Caco-2 (cell line): ENCODE data around the gene BBOX1. TPM values are rescaled to one million over a fixed set of nuclear protein-coding genes. Genes with fewer than 3 reads are reported as not detected.
"Not testable (repeated sequence)": the region's sequence is repeated elsewhere in the genome, so short reads cannot be mapped to it uniquely, and the experiment has no call there.

Source experiments
- BruUV-seq: library from RNA; stranded (reverse); fragments of 400-500 nt; replicated peaks from 2 replicates; lab custom pipeline; 2021; lab: Mats Ljungman, UMichigan
- CTCF ChIA-PET: fragments of 300-600 bp; sonication (Branson Sonifier 250); formaldehyde crosslinking; loops from one replicate; lab custom pipeline; 2022; ENCODE audit warnings: antibody characterized with exemption; lab: Charles Lee
- POLR2A ChIA-PET: fragments of 300-600 bp; sonication (Branson Sonifier 250); formaldehyde crosslinking; loops from one replicate; lab custom pipeline; 2022; ENCODE audit warnings: antibody characterized with exemption; lab: Charles Lee
- DNase-seq, 2 experiments: peaks; one replicate each; pipeline versions ENCODE4 v3.0.0 to v3.0.0-alpha.2; 2020 to 2022
- H3K27me3 ChIP-seq: replicated peaks from 2 replicates; pipeline ENCODE4 v1.6.0; 2011; ENCODE audit warnings: low read length; ENCODE audit not compliant: control insufficient read depth, insufficient read depth
- H3K36me3 ChIP-seq: 2 replicates; pipeline ENCODE4 v1.5.1; 2011; ENCODE audit warnings: low read length; ENCODE audit not compliant: control insufficient read depth, insufficient read depth
- H3K4me1 ChIP-seq: fragments of 250-450 bp; sonication (Bioruptor Pico); 2 replicates; pipeline ENCODE4 v1.5.1; 2020; ENCODE audit warnings: mild to moderate bottlenecking
- H3K4me3 ChIP-seq: 2 replicates; pipeline ENCODE4 v1.5.1; 2011; ENCODE audit warnings: low read depth, mild to moderate bottlenecking, control low read depth, low read length
- H3K9me3 ChIP-seq: fragments of 250-450 bp; sonication (Bioruptor Pico); 2 replicates; pipeline ENCODE4 v1.5.1; 2020; ENCODE audit warnings: mild to moderate bottlenecking, moderate library complexity
- H3K27ac Mint-ChIP-seq: one replicate; pipeline ENCODE4 v1.8.0; 2022; ENCODE audit warnings: mixed read lengths; ENCODE audit not compliant: unreplicated experiment
- H3K27me3 Mint-ChIP-seq: one replicate; pipeline ENCODE4 v1.8.0; 2022; ENCODE audit warnings: mixed read lengths; ENCODE audit not compliant: insufficient read depth, unreplicated experiment
- H3K36me3 Mint-ChIP-seq: one replicate; pipeline ENCODE4 v1.8.0; 2022; ENCODE audit warnings: mild to moderate bottlenecking, mixed read lengths; ENCODE audit not compliant: insufficient read depth, unreplicated experiment
- H3K4me1 Mint-ChIP-seq: one replicate; pipeline ENCODE4 v1.8.0; 2022; ENCODE audit warnings: low read depth, mixed read lengths; ENCODE audit not compliant: unreplicated experiment
- H3K4me3 Mint-ChIP-seq: one replicate; pipeline ENCODE4 v1.8.0; 2022; ENCODE audit warnings: mild to moderate bottlenecking, moderate library complexity, mixed read lengths; ENCODE audit not compliant: unreplicated experiment
- H3K9me3 Mint-ChIP-seq: one replicate; pipeline ENCODE4 v1.8.0; 2022; ENCODE audit warnings: mixed read lengths; ENCODE audit not compliant: unreplicated experiment
- intact Hi-C: fragments of 100-400 bp; cut with micrococcal nuclease; formaldehyde crosslinking; loops from one replicate; pipeline ENCODE4 v1.10.0; 2022; ENCODE audit not compliant: unreplicated experiment
- total RNA-seq: library from RNA; stranded (reverse); gene quantifications from 2 replicates; pipeline ENCODE4 v1.2.3, GENCODE V29; 2022
- TF ChIP-seq, protein P1 (sequence below), 2 experiments: fragments of 200-600 bp in 1 of 2; IDR thresholded peaks; 1 replicate in 1 of 2; 2 replicates in 1 of 2; pipeline versions ENCODE4 v1.5.1 to v1.8.0; 2011 to 2022; ENCODE audit warnings: antibody characterized with exemption in 1 of 2, control low read depth in 1 of 2, inconsistent platforms in 1 of 2, low read depth in 1 of 2, low read length in 1 of 2, mild to moderate bottlenecking in 1 of 2, moderate library complexity in 1 of 2; ENCODE audit not compliant: insufficient read depth in 1 of 2, severe bottlenecking in 1 of 2, unreplicated experiment in 1 of 2

BBOX1 gene
- total RNA-seq, 1 experiment from 2014 or later = not detected

DNA sequence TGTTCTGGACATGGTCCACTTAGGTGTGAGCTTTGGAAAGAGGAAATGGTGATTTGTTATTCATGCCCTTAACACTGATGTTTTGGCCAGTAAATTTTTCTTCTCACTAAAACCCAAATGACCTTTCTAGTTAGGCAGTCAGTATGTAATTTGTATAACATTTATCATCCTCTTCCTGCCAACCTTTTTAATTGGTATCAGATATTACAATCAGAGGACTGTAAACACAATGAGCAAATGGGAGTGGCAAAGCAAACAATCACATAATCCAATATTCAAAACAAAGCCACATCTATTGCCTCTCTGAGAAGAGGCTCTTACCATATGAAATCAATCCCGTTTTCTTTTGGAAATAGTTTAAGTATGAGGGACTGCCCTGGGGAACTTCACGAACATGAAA lies 49.1 kb downstream of the BBOX1 start:
- TF ChIP-seq, protein P1, sequence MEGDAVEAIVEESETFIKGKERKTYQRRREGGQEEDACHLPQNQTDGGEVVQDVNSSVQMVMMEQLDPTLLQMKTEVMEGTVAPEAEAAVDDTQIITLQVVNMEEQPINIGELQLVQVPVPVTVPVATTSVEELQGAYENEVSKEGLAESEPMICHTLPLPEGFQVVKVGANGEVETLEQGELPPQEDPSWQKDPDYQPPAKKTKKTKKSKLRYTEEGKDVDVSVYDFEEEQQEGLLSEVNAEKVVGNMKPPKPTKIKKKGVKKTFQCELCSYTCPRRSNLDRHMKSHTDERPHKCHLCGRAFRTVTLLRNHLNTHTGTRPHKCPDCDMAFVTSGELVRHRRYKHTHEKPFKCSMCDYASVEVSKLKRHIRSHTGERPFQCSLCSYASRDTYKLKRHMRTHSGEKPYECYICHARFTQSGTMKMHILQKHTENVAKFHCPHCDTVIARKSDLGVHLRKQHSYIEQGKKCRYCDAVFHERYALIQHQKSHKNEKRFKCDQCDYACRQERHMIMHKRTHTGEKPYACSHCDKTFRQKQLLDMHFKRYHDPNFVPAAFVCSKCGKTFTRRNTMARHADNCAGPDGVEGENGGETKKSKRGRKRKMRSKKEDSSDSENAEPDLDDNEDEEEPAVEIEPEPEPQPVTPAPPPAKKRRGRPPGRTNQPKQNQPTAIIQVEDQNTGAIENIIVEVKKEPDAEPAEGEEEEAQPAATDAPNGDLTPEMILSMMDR (IDR thresholded peaks at IDR 0.05; ENCODE audit: insufficient read depth in 1 of 2, low read depth in 1 of 2, low read length in 1 of 2, severe bottlenecking in 1 of 2, unreplicated experiment in 1 of 2) = no peak
- no peaks in the 10 kb centered on the region for H3K4me1 Mint-ChIP-seq
- Histone ChIP-seq H3K36me3 (no peaks in the 10 kb centered on the region), H3K4me3 (no peak overlapping the region), H3K27me3 (no peaks in the 10 kb centered on the region), H3K9me3 (peaks cover 3% of the 10 kb centered on the region), H3K4me1 (no peaks in the 10 kb centered on the region; the same call in 1 of the 2 replicates)
- no peaks in the 10 kb centered on the region for H3K27me3 Mint-ChIP-seq
- DNase-seq = no peak
- POLR2A ChIA-PET = no interaction called here
- peaks cover 25% of the 10 kb centered on the region for H3K9me3 Mint-ChIP-seq
- CTCF ChIA-PET = no interaction called here
- no peak overlapping the region for H3K27ac Mint-ChIP-seq
- intact Hi-C loops = no loop called here
- no peak overlapping the region for H3K4me3 Mint-ChIP-seq
- no peaks in the 10 kb centered on the region for H3K36me3 Mint-ChIP-seq
- no TSS peak for BruUV-seq

DNA sequence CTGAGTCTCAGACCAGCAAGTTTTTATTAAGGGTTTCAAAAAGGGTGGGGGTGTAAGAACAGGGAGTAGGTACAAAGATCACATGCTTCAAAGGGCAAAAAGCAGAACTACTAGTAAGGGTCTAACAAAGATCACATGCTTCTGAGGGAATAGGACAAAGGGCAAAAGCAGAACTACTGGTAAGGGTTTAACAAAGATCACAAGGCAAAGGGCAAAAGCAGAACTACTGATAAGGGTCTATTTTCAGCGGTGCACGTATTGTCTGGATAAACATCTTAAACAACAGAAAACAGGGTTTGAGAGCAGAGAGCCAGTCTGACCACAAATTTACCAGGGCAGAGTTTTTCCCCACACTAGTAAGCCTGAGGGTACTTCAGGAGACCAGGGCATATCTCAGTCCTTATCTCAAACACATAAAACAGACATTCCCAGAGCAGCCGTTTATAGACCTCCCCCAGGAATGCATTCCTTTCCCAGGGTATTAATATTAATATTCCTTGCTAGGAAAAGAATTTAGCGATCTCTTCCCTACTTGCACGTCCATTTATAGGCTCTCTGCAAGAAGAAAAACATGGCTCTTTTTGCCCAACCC lies 49.8 kb downstream of the BBOX1 start:
- H3K9me3 ChIP-seq, H3K27me3 Mint-ChIP-seq, intact Hi-C loops, H3K27ac Mint-ChIP-seq, H3K36me3 ChIP-seq, H3K27me3 ChIP-seq, POLR2A ChIA-PET, H3K4me3 ChIP-seq, H3K4me3 Mint-ChIP-seq, CTCF ChIA-PET, BruUV-seq, H3K4me1 ChIP-seq, H3K36me3 Mint-ChIP-seq, H3K4me1 Mint-ChIP-seq: not testable (repeated sequence)
- peak in 1 of 2 experiments; percentile 13 for DNase-seq
- peaks cover 25% of the 10 kb centered on the region for H3K9me3 Mint-ChIP-seq

DNA sequence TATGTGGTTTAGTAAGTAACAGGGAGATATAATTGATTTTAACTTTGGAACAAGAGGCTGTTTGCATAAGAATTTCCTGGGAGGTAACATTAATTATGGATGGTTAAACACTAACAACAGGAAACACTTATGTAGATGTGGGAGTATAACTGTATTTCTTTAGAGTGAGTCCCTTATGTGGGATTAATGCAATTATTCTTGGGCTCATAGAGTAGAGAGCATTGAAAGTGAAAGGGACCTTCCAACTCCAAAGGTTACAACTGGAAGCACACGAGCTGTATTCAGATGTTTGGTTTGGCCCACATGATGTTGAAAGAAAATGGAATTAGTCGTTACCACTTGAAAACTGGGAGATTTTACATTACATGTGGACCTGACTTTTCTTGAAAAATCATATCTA lies 53.5 kb downstream of the BBOX1 start:
- no peak overlapping the region for H3K4me3 ChIP-seq
- ChIA-PET POLR2A (no interaction called here), CTCF (no interaction called here)
- Mint-ChIP-seq H3K36me3 (no peaks in the 10 kb centered on the region), H3K9me3 (peaks cover 25% of the 10 kb centered on the region), H3K27me3 (peaks cover 3% of the 10 kb centered on the region), H3K4me1 (no peaks in the 10 kb centered on the region), H3K4me3 (no peak overlapping the region), H3K27ac (no peak overlapping the region)
- H3K4me1 ChIP-seq = no peaks in the 10 kb centered on the region; the same call in 1 of the 2 replicates
- intact Hi-C loops = no loop called here
- H3K27me3 ChIP-seq = no peaks in the 10 kb centered on the region
- TF ChIP-seq, protein P1 (IDR thresholded peaks at IDR 0.05; ENCODE audit: insufficient read depth in 1 of 2, low read depth in 1 of 2, low read length in 1 of 2, severe bottlenecking in 1 of 2, unreplicated experiment in 1 of 2) = no peak
- DNase-seq = no peak
- H3K9me3 ChIP-seq = no peaks in the 10 kb centered on the region; the same call in 1 of the 2 replicates
- no peaks in the 10 kb centered on the region for H3K36me3 ChIP-seq
- BruUV-seq = no TSS peak
